OCI-LY1 (cell line): ENCODE data around the gene ADD1.

Experiments
- H2AFZ ChIP-seq: fragments of 200-600 bp; sonication (generic), shearing (Covaris generic); 2 replicates; pipeline ENCODE4 v1.6.0; 2014; ENCODE audit warnings: antibody characterized with exemption, mild to moderate bottlenecking, low read length
- H3F3A ChIP-seq: fragments of 200-600 bp; sonication (generic), shearing (Covaris generic); 2 replicates; pipeline ENCODE4 v1.6.0; 2014; ENCODE audit warnings: mild to moderate bottlenecking, antibody characterized with exemption, low read length, moderate library complexity; ENCODE audit not compliant: insufficient read depth
- H3K27ac ChIP-seq: fragments of 200-600 bp; sonication (generic); 2 replicates; pipeline ENCODE4 v1.5.1; 2014; ENCODE audit warnings: low read length, mixed run types, mild to moderate bottlenecking, low read depth; ENCODE audit not compliant: poor library complexity, severe bottlenecking
- H3K27me3 ChIP-seq: fragments of 200-600 bp; sonication (generic); 2 replicates; pipeline ENCODE4 v1.6.0; 2014; ENCODE audit warnings: antibody characterized with exemption, mild to moderate bottlenecking, low read length, moderate library complexity; ENCODE audit not compliant: insufficient read depth
- H3K36me3 ChIP-seq: fragments of 200-600 bp; sonication (generic); 2 replicates; pipeline ENCODE4 v1.6.1; 2014; ENCODE audit warnings: mild to moderate bottlenecking, antibody characterized with exemption, low read length, moderate library complexity, mixed read lengths; ENCODE audit not compliant: insufficient read depth
- H3K4me1 ChIP-seq: fragments of 200-600 bp; sonication (generic); 2 replicates; pipeline ENCODE4 v1.5.1; 2014; ENCODE audit warnings: mild to moderate bottlenecking, low read length, moderate library complexity; ENCODE audit not compliant: insufficient read depth, severe bottlenecking
- H3K4me2 ChIP-seq: fragments of 200-600 bp; sonication (generic), shearing (Covaris generic); 2 replicates; pipeline ENCODE4 v1.6.1; 2014; ENCODE audit warnings: low read length
- H3K4me3 ChIP-seq: fragments of 200-600 bp; sonication (generic); 2 replicates; pipeline ENCODE4 v1.5.1; 2014; ENCODE audit warnings: low read length, low read depth, mild to moderate bottlenecking, mixed read lengths; ENCODE audit not compliant: poor library complexity, severe bottlenecking
- H3K79me2 ChIP-seq: fragments of 200-600 bp; shearing (Covaris generic); 2 replicates; pipeline ENCODE4 v1.6.1; 2016; ENCODE audit warnings: mixed run types, low read length, mixed read lengths; ENCODE audit not compliant: insufficient read depth
- H3K9ac ChIP-seq: fragments of 200-600 bp; sonication (generic), shearing (Covaris generic); 2 replicates; pipeline ENCODE4 v1.6.1; 2014; ENCODE audit warnings: mild to moderate bottlenecking, low read length, mixed read lengths
- H3K9me2 ChIP-seq: fragments of 200-600 bp; sonication (generic), shearing (Covaris generic); 2 replicates; pipeline ENCODE4 v1.6.1; 2014; ENCODE audit warnings: low read depth, mild to moderate bottlenecking, low read length, mixed read lengths
- H3K9me3 ChIP-seq: fragments of 200-600 bp; shearing (Covaris generic); 2 replicates; pipeline ENCODE4 v1.6.1; 2014; ENCODE audit warnings: low read length, mixed read lengths
- H4K20me1 ChIP-seq: fragments of 200-600 bp; sonication (generic), shearing (Covaris generic); 2 replicates; pipeline ENCODE4 v1.6.0; 2016; ENCODE audit warnings: mild to moderate bottlenecking, low read length; ENCODE audit not compliant: insufficient read depth
- EZH2 ChIP-seq: fragments of 200-600 bp; sonication (generic), shearing (Covaris generic); IDR thresholded peaks from 2 replicates; pipeline ENCODE4 v1.8.0; 2017; ENCODE audit warnings: borderline replicate concordance, mixed run types, mild to moderate bottlenecking, antibody characterized with exemption, low read length, moderate library complexity, mixed read lengths
- TF ChIP-seq, protein P1 (sequence below): fragments of 200-600 bp; sonication (generic), shearing (Covaris generic); IDR thresholded peaks from 2 replicates; pipeline ENCODE4 v1.5.1; 2017; ENCODE audit warnings: mild to moderate bottlenecking, antibody characterized with exemption, low read length, moderate library complexity, mixed read lengths

ADD1 gene

DNA sequence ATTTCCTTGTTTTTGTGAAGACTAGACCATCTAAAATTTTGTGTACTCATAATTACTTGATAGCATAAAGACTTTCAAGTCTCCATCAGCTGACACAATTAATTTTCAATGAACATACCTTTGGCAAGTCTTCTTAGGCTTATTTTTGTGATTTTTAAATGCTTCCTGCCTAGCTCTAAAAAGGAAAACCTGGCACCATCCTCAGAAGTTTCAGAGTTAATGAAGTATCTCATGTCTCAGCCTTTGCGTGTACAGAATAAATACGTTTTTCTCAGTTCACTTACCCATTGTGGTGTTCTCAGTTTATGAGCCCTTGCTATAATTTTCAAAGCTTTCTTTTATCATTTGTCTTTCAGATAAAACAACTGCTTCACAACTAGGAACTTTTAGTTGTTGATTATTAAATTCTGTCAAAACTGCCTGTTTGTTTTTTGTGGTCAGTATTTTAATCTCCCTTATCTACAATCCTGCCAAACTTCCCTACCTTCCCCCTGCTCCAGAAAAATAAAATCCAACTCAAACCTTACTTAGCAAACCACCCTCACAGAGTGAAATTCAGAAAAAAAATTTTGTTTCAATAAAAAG, 21.6 kb downstream of the ADD1 start:
- no peaks in the 10 kb centered on the region for H3K9me2 ChIP-seq
- no peaks in the 10 kb centered on the region for H3F3A ChIP-seq
- no peak overlapping the region for H3K9ac ChIP-seq
- H3K27me3 ChIP-seq = no peaks in the 10 kb centered on the region
- H3K27ac ChIP-seq = no peak overlapping the region
- H3K4me2 ChIP-seq = no peak overlapping the region
- H4K20me1 ChIP-seq = no peaks in the 10 kb centered on the region
- no peaks in the 10 kb centered on the region for H3K36me3 ChIP-seq
- H3K79me2 ChIP-seq = no peaks in the 10 kb centered on the region
- H3K9me3 ChIP-seq = no peaks in the 10 kb centered on the region
- no peak overlapping the region for H3K4me3 ChIP-seq
- no peaks in the 10 kb centered on the region for H3K4me1 ChIP-seq
- no peak overlapping the region for H2AFZ ChIP-seq
- TF ChIP-seq EZH2 = no peak
- TF ChIP-seq, protein P1, sequence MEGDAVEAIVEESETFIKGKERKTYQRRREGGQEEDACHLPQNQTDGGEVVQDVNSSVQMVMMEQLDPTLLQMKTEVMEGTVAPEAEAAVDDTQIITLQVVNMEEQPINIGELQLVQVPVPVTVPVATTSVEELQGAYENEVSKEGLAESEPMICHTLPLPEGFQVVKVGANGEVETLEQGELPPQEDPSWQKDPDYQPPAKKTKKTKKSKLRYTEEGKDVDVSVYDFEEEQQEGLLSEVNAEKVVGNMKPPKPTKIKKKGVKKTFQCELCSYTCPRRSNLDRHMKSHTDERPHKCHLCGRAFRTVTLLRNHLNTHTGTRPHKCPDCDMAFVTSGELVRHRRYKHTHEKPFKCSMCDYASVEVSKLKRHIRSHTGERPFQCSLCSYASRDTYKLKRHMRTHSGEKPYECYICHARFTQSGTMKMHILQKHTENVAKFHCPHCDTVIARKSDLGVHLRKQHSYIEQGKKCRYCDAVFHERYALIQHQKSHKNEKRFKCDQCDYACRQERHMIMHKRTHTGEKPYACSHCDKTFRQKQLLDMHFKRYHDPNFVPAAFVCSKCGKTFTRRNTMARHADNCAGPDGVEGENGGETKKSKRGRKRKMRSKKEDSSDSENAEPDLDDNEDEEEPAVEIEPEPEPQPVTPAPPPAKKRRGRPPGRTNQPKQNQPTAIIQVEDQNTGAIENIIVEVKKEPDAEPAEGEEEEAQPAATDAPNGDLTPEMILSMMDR = no peak

DNA sequence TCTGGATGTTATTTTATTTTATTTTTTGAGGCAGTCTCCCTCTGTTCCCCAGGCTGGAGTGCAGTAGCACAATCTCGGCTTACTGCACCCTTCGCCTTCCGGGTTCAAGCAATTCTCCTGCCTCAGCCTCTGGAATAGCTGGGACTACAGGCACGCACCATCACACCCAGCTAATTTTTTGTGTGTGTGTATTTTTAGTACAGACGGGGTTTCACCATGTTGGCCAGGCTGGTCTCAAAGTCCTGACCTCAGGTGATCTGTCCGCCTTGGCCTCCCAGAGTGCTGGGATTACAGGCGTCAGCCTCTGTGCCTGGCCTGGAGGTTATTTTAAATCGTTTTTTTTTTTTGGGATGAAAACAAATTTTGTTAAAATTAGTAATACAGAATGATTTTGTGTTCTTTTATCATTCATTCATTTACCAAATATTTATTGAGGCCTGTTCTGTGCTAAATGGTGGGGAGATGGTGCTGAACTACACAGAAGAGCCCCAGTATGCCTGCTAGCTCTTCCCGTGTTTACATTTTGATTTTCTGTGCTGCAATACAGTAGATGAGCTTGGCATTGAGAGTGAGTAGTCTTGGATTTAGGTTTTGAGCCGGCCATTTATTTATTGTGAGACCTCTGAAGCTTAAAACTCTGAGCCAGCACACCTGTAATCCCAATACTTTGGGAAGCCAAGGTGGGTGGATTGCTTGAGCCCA, 22.7 kb downstream of the ADD1 start:
- no peaks in the 10 kb centered on the region for H3K4me1 ChIP-seq
- H4K20me1 ChIP-seq = no peaks in the 10 kb centered on the region
- H3K9ac ChIP-seq = no peak overlapping the region
- no peaks in the 10 kb centered on the region for H3K79me2 ChIP-seq
- no peak overlapping the region for H3K27ac ChIP-seq
- H3K27me3 ChIP-seq = no peaks in the 10 kb centered on the region
- TF ChIP-seq, protein P1 = no peak
- no peak for TF ChIP-seq EZH2
- H3F3A ChIP-seq = no peaks in the 10 kb centered on the region
- H2AFZ ChIP-seq = no peak overlapping the region
- H3K9me2 ChIP-seq = no peaks in the 10 kb centered on the region
- no peaks in the 10 kb centered on the region for H3K36me3 ChIP-seq
- H3K9me3 ChIP-seq = no peaks in the 10 kb centered on the region
- no peak overlapping the region for H3K4me3 ChIP-seq
- no peak overlapping the region for H3K4me2 ChIP-seq

DNA sequence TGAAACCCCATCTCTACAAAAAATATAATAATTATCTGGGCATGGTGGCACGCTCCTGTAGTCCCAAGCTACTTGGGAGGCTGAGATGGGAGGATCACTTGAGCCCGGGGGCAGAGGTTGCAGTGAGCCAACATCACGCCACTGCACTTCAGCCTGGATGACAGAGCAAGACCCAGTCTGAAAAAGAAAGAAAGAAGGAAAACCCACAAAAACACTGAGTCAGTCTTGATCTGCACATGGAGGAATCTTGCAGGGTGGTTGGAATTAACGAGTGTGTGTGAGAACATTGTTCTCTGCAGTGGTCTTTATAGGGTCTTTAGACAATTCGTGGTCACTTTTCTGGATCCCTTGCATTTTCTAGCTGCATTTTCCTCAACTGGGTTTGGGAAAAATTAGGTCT, 23.2 kb downstream of the ADD1 start:
- Histone ChIP-seq H3K9ac (no peak overlapping the region), H3K4me2 (no peak overlapping the region), H3K27me3 (no peaks in the 10 kb centered on the region), H4K20me1 (no peaks in the 10 kb centered on the region), H3K9me3 (no peaks in the 10 kb centered on the region), H3K27ac (no peak overlapping the region), H3F3A (no peaks in the 10 kb centered on the region), H2AFZ (no peak overlapping the region), H3K4me1 (no peaks in the 10 kb centered on the region), H3K36me3 (no peaks in the 10 kb centered on the region), H3K4me3 (no peak overlapping the region), H3K9me2 (no peaks in the 10 kb centered on the region), H3K79me2 (no peaks in the 10 kb centered on the region)
- TF ChIP-seq, protein P1 = no peak
- TF ChIP-seq EZH2 = no peak
